Neutrophil (primary cell): ENCODE results near the gene ENTR1.

Experiments used
- H3K27ac ChIP-seq: fragments of 200-600 bp; sonication (generic); 2 replicates; pipeline ENCODE4 v1.5.1; 2016; ENCODE audit warnings: mild to moderate bottlenecking, moderate library complexity
- H3K27me3 ChIP-seq: fragments of 200-600 bp; sonication (generic); 2 replicates; pipeline ENCODE4 v1.6.0; 2016; ENCODE audit warnings: mild to moderate bottlenecking
- H3K36me3 ChIP-seq: fragments of 200-600 bp; sonication (generic); 2 replicates; pipeline ENCODE4 v1.5.1; 2017
- H3K4me1 ChIP-seq, 2 experiments: fragments of 200-600 bp in 1 of 2; sonication (generic) in 1 of 2; 1 replicate in 1 of 2; 2 replicates in 1 of 2; pipeline versions ENCODE4 v1.5.1 to v1.6.1; 2013 to 2016; ENCODE audit warnings: low read depth in 1 of 2, low read length in 1 of 2, mild to moderate bottlenecking in 1 of 2, moderate library complexity in 1 of 2; ENCODE audit not compliant: control insufficient read depth in 1 of 2, insufficient read depth in 1 of 2
- H3K4me3 ChIP-seq, 2 experiments: fragments of 200-600 bp in 1 of 2; sonication (generic) in 1 of 2; 1 replicate in 1 of 2; 2 replicates in 1 of 2; pipeline ENCODE4 v1.5.1; 2013 to 2016; ENCODE audit warnings: low read depth in 1 of 2, low read length in 1 of 2, mild to moderate bottlenecking in 1 of 2, moderate library complexity in 1 of 2
- H3K9me3 ChIP-seq: fragments of 200-600 bp; sonication (generic); 2 replicates; pipeline ENCODE4 v1.5.1; 2016
- TF ChIP-seq, protein P1 (sequence below): fragments of 200-600 bp; sonication (generic); IDR thresholded peaks from 2 replicates; pipeline ENCODE4 v1.5.1; 2016; ENCODE audit warnings: antibody characterized with exemption

Gene ENTR1

GRCh38 chr9:136361754-136362449 is 48.5 kb downstream of the ENTR1 start:
- H3K4me3 ChIP-seq, result no peak overlapping the region
- no peaks in the 10 kb centered on the region for H3K9me3 ChIP-seq
- peaks cover 30 to 39% of the 10 kb centered on the region in 2 experiments for H3K4me1 ChIP-seq
- H3K27me3 ChIP-seq, result no peaks in the 10 kb centered on the region
- H3K27ac ChIP-seq, result peak overlapping the region; percentile 92
- TF ChIP-seq, protein P1, sequence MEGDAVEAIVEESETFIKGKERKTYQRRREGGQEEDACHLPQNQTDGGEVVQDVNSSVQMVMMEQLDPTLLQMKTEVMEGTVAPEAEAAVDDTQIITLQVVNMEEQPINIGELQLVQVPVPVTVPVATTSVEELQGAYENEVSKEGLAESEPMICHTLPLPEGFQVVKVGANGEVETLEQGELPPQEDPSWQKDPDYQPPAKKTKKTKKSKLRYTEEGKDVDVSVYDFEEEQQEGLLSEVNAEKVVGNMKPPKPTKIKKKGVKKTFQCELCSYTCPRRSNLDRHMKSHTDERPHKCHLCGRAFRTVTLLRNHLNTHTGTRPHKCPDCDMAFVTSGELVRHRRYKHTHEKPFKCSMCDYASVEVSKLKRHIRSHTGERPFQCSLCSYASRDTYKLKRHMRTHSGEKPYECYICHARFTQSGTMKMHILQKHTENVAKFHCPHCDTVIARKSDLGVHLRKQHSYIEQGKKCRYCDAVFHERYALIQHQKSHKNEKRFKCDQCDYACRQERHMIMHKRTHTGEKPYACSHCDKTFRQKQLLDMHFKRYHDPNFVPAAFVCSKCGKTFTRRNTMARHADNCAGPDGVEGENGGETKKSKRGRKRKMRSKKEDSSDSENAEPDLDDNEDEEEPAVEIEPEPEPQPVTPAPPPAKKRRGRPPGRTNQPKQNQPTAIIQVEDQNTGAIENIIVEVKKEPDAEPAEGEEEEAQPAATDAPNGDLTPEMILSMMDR, result no peak
- no peaks in the 10 kb centered on the region for H3K36me3 ChIP-seq

GRCh38 chr9:136361047-136361753 is 49.2 kb downstream of the ENTR1 start:
- Histone ChIP-seq H3K4me1 (peaks cover 24 to 32% of the 10 kb centered on the region in 2 experiments), H3K4me3 (no peak overlapping the region), H3K27ac (no peak overlapping the region), H3K36me3 (no peaks in the 10 kb centered on the region), H3K9me3 (no peaks in the 10 kb centered on the region), H3K27me3 (no peaks in the 10 kb centered on the region)
- TF ChIP-seq, protein P1, result no peak

- peaks cover 13 to 21% of the 10 kb centered on the region in 2 experiments for H3K4me1 ChIP-seq
- no peaks in the 10 kb centered on the region for H3K27me3 ChIP-seq
- TF ChIP-seq, protein P1, result no peak
- no peaks in the 10 kb centered on the region for H3K9me3 ChIP-seq
- H3K4me3 ChIP-seq, result no peak overlapping the region
- no peak overlapping the region for H3K27ac ChIP-seq
- no peaks in the 10 kb centered on the region for H3K36me3 ChIP-seq
Observed at GRCh38 chr9:136359774-136360718, 50.4 kb downstream of the ENTR1 start.

- Histone ChIP-seq H3K27me3 (no peaks in the 10 kb centered on the region), H3K27ac (no peak overlapping the region), H3K9me3 (no peaks in the 10 kb centered on the region), H3K4me3 (no peak overlapping the region), H3K4me1 (peaks cover 2 to 9% of the 10 kb centered on the region in 2 experiments), H3K36me3 (no peaks in the 10 kb centered on the region)
- TF ChIP-seq, protein P1, result no peak
Observed at GRCh38 chr9:136358888-136359287, 51.5 kb downstream of the ENTR1 start.

DNA sequence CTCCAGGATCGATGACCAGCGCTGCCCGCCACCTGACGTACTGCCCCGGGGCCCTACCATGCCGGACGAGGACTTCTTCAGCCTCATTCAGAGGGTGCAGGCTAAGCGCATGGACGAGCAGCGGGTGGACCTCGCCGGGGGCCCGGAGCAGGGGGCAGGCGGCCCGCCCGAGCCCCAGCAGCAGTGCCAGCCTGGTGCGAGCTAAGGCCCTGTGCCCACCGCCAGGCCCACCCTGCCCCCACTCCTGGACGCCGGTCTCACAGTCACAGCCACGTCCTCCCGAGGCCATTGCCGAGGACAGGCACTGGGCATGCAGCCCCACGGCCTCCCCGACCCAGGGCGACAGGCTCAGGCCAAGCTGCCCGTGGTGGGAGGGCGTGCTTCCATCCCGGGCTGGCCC is 52.4 kb downstream of the ENTR1 start:
- H3K4me1 ChIP-seq, result peaks cover 0 to 4% of the 10 kb centered on the region in 2 experiments

More for the DNA sequence above, 52.4 kb downstream of the ENTR1 start:
- no peak overlapping the region for H3K27ac ChIP-seq
- no peaks in the 10 kb centered on the region for H3K27me3 ChIP-seq
- H3K9me3 ChIP-seq, result no peaks in the 10 kb centered on the region
- no peak overlapping the region for H3K4me3 ChIP-seq
- H3K36me3 ChIP-seq, result no peaks in the 10 kb centered on the region
- TF ChIP-seq, protein P1, result no peak
